Fibroblast of upper back skin (primary cell): ENCODE measurements around the gene CCDC34.
A peak's percentile ranks its signal among the peaks of the same experiment; 100 is the strongest.
"Not testable (repeated sequence)": the region's sequence is repeated elsewhere in the genome, so short reads cannot be mapped to it uniquely, and the experiment has no call there.

Source experiments
- DNase-seq: peaks from one replicate; pipeline ENCODE4 v3.0.0-alpha.2; 2013

Gene CCDC34

DNA sequence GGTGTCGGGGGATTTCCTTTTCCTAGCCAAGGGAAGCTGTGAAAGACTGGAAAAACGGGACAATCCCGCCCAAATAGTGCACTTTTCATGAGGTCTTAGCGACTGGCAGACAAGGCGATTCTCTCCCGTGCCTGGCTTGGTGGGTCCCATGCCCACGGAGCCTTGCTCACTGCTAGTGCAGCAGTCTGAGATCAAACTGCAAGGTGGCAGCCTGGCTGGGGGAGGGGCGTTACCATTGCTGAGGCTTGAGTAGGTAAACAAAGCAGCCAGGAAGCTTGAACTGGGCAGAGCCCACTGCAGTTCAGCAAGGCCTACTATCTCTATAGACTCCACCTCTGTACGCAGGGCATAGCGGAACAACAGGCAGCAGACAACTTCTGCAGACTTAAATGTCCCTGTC lies 41.7 kb downstream of the CCDC34 start:
- not testable (repeated sequence) for DNase-seq

DNA sequence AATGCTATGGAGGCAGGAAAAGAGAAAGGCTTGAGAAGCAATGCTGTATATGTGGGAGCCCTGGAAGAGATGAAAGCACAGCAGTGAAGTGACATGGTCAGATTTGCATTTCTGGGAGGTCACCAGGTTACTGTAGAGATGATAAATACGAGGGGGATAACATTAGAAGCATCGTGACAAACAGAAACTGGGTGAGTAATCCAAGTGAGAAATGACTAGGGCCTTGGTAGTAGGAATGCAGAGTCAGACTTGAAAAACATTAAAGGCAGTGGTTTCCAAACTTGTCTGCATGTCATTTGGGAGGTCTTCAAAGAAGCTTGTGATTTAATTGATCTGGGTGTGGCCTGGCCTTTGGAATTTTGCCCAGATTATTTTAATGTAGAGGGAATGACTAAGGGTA lies 43.9 kb downstream of the CCDC34 start:
- DNase-seq, result peak; percentile 88

DNA sequence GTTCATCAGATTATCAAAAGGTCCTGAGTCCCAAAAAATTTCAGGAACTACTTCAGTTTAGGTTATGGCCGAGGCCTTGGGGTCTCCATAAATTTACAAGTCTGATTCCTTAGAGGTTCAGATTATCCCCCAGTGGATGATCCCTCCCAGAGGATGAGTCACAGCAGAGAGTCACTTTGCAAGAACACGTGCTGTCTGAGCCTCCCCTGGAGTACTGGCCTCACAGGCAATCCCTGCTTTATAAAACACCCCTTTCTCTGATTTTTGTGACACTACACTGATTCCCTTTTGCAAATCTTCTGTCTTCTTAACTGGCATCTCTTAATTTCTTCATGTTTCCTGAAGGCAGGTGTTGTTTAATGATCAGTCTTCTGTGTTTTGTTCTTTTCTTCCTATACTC lies 45.3 kb downstream of the CCDC34 start:
- peak; percentile 77 for DNase-seq

DNA sequence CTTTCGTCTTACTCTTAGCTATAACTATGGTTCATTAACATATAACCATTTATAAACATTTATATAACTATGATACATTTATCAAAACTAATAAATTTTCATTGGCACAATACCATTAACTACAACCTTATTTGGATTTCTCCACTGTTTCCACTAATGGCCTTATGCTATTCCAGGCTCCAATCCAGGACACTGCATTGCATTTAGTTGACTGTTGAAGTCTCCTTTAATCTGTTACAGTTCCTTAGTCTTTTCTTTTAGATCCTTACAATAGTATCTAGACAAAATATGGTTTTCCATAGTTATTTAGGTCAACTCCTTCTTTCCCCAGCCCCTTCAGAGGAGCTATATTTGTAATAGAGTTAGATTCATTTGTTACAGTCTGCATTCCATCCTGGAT lies 47.2 kb downstream of the CCDC34 start:
- DNase-seq, result peak; percentile 75

DNA sequence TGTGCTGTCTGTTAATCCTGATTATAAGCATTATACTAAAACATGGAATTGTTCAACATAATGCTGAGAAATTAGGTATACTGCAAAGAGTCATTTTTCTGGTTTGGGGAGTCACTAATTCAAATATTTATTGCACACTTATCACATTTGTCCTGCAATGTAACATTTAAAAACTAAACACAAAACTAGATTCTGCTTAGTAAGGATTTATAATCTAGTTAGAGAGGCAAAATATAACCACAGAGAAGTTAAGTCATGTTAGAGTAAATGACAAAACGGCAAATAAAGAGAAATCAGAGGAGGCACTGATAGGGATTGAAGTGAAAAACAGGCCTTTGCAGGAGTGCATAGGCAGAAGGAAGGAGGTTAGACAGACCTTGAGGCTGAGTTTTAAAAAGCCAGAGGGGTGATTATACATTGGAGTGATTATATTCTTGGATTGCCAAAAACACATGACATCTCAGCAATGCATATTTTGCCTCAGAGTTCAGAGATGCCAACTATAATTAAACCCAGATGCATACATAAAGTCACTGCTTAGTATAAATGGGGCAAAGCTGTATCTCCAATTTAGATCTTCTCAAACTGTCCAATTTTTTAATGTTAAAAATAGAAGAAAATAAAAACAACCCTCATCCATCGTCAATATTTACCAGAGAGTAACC lies 49.7 kb downstream of the CCDC34 start:
- DNase-seq, result peak; percentile 69

DNA sequence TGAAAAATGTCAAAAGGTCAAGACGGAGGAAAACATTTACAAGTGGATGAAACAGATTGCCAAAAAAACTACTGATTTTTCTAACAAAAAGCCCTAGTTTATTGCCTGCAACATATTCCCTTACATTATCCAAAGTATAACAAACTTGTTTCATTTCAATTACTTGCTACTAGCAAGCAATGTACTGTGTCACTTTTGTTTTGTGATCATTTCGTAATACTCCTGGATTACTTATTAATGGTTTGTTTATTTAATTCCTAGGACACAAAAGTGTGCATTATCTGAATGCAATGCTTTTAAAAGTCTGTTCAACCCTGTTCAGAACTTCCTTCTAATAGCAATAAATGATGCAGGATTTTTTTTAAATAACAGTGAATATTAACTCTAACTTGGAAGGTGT lies 50.9 kb downstream of the CCDC34 start:
- no peak for DNase-seq

DNA sequence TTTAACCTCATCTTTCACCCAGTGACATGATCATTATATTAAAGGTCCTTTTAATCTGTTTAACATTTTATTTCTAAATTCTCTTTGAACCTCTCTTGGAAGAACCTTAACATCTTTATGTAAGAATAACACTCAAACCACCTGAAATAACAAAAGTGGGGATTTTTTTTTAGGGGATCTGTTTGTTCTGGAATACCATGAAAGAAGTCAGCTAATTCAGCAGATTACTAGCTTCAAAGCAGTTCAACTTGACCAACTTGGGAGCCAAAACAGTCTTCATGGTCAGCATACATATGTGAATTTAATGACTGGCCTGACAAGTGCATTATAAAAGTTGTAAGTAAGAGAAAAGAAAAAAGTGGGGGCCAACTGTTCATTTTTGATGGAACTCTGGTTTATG lies 52.3 kb downstream of the CCDC34 start:
- no peak for DNase-seq

DNA sequence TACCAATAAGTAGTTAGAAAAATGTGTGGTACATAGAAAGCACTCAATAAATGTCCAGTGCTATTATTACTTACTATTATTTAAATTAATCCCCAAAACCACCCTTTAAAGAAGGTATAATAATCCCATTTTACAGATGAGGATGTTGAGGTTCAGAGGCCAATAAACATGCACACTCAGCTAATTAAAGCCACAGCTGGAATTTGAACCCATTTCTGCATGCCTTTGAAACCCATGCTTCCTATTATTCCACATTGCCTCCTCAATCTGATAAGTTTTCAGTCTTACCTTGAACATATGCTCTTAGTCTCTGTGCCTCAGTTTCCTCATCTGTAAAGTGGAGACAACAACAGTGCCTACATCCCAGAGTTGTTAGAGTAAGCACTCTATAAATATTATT lies 52.8 kb downstream of the CCDC34 start:
- DNase-seq, result no peak

DNA sequence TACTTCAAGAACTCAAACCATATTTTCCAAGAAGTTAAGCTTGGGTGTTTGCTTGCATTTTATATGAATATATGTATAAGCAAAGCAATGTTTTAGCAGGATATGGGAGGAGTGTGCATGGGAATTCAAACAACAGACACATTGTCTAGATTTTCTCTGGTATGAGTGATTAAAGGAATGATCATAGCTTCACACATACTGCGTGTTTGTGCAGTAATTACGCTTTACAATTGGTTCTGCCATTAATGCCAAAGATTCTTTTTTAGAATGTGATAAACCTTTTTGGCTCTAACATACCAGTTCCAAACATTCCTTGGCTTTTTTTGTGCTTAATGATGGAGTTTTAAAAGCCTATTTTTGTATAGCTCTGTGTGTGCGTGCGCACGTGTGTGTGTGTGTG lies 54.0 kb downstream of the CCDC34 start:
- peak; percentile 84 for DNase-seq

DNA sequence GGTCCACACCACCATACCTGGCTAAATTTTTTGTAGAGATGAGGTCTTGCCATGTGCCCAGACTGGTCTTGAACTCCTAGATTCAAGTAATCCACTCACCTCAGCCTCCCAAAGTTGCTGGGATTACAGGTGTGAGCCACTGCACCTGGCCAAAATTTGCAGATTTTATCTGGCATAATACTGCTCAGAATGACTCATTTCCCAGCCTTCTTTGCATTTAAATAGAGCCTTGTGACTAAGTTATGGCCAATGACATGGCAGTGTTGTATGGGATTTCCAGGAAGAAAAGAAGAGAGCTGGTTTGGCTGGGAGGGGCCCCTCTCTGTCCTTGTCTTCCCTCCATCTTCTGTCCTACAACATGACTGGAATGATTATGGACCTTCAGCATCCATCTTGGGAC lies 55.8 kb downstream of the CCDC34 start:
- DNase-seq, result no peak

DNA sequence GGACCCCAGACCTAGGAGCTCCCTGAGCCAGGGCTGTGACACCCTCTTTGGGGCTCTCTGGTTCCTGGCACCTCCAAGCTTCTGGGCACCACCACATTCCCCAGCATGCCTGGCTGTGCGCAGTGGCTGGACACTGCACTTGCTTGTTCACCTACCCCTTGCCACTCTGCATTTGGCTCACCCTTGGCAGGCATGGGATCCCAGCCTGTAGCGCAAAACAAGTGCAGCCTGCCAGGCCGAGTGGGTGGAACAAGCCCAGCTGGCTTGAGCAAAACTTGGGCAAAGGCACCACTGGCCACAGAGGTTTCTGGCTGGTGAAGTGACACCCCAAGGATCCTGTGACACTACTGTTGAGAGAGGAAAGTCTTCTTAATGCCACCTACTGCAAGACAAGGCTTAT lies 57.3 kb downstream of the CCDC34 start:
- no peak for DNase-seq

DNA sequence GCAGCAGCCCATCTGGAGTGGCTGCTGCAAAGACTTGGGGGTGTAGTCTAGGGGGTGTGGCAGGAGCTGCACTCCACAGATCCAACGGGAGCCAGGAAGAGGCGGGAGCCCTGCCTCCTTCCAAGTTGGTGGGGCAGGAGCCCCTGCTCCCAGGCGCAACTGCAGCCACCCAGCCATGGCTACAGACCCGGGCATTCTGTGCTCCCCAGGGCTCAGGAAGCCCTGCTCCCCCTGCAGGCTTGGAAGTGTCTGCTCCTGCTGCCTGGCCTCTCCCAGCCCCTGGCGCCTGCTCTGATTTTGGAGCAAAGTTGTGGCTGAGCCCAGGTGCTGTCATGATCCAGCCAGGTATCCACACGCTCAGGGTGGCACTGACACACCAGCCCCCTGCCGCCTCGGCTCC lies 58.5 kb downstream of the CCDC34 start:
- DNase-seq, result no peak

DNA sequence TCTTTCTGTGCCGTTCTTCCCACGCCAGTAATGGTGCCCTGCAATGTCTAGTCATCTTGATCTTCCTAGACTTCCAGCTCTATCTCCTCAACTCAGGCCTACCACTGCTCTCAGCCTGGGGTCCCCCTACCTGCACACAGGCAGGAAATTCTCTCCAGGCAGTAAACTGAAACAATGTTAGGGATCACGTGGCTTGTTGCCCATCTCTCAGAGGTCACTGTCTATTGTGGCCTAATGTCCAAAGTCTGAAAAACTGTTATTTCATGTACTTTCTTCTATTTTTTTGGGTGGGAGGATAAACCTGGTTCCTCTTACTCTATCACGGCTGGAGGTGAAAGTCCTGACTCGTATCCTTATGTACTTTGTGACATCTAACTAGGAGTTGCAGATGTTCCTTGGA lies 59.1 kb downstream of the CCDC34 start:
- no peak for DNase-seq

DNA sequence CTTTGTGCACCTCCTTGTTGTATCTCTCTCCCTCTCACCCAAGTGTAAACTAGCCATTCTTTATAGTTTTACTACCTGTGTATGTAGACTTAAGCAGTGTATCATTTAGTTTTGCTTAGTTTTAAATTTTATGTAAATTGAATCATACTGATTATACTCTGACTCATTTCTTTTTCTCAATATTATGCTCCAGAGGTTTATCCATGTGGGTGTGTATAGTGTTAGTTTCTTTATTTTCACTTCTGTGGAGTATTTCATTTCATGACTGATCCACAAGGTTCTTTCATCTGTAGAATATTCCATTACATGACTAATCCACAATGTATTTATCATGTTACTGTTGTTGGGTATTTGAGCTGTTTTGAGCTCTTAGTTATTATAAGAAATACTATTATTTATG lies 62.0 kb downstream of the CCDC34 start:
- no peak for DNase-seq

DNA sequence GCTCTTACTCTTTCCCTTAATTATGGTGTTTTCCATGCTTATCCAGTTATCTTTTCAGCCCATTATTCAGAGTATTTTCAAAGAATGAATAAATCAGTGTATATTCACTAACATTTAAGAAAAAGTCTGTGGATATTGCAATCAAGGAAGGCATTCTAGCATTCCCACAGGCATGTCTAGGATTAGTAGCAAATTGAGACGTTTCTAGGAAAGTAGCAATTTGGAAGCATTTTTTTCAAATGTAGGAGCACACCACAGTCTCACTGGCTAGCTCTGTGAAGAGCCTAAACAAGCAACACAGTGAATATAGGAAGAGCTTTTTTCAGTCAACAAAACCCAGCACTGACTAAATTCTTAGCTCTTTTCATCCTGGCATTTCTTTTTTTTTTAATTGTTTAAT lies 65.4 kb downstream of the CCDC34 start:
- DNase-seq, result peak; percentile 42

DNA sequence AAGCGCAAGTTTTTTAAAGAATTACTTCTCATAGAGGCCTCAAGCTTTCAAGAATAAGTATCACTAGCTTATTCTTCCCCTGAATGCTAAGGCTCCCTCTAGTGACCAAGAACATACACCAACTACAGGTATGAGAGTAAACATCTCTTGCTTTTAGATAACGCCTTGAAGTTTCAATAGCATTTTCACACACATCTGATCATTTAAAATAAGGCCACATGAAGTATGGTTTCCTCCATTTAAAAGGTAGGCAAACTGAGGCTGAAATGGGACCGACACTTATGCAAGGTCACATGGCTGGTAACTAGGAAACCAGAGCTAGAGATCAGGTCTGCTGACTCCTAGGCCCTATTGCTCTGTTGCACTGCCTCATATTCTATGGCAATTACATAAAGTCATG lies 66.5 kb downstream of the CCDC34 start:
- peak; percentile 80 for DNase-seq

DNA sequence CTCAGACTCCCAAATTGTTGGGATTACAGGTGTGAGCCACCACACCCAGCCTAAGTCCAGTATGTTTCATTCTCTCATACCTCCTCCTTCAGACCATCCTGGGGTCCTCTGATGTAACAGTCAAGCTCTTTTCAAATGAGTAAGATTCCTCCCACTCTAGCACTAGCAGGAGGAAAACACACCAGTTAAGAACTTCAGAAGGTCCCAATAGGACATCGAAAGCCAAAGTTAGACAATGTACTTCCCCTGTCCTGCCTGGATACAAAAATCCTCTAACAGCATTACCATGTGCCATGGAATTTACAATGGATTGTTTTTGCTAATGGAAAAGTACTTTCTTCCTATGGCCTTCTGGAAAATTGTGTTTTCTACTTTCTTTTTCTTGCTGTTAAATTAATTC lies 67.1 kb downstream of the CCDC34 start:
- no peak for DNase-seq

DNA sequence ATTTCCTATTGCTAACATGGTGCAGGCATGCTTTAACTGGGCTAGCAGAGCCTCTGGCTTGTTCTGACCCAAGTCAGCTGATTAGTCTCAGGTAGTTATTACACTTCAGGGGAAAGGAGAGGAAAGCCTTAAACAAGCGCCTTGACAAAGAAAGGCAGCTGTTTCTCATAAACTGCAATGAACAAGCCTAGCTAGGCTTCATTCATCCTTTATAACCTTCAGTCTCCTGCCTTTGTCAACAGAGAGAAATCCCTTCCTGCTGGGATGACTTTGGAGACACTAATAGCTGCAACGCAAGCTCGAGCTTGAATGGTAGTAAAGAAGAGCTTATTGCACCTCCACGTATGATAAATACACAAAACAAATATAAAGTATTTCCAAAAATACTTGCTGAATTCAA lies 68.4 kb downstream of the CCDC34 start:
- peak; percentile 50 for DNase-seq

DNA sequence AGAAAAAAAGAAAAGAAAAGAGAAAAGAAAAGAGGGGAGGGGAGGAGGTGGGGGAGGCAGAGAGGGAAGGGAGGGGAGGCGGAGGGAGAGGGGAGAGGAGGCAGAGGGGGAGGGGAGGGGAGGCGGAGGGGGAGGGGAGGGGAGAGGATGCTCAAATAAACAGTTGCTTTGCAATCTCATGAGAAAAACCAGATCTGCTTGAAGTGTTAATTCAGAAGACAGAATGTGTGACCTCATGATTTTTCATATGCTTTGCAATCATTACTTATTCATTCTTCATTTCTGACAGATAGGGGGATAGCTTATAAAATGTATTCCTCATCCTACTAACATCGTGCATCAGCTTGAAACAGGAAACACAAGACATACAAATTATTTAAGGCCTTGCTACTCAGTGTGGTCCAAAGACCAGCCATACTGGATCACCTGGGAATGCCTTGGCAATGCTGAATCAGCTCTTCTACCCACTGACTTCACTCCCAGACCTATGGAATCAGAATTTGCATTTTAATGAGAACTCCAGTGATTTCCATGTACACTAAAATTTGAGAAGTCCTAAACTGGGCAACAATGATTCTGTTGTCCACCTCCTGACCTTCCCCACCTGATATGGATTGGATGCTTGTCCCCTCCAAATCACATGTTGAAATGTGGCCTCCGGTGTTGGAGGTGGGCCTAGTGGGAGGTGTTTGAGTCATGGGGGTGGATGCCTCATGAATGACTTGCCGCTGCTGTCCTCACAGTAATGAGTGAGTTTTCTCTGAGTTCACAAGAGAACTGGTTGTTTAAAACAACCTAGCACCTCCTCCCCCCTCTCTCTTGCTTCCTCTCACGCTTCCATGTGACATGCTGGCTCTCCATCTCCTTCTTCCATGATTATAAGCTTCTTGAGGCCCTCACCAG lies 69.2 kb downstream of the CCDC34 start:
- DNase-seq, result peak; percentile 87

DNA sequence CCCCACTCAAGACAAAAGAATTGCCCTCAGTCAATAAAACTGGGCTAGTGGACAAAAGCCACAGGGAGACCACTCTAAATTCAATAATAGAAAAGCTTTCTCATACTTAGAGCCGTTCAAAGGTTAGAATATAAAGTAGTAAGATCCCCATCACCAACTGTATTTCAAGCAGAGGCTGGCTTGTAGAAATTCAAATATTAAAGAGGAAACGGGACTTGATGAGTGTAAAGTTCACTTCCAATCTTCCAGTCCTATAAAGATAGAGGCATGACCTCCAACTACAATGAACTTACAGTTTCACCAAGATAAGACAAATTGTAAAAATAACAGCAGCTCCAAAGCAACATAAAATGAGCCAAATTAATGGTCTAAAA lies 70.4 kb downstream of the CCDC34 start:
- no peak for DNase-seq

DNA sequence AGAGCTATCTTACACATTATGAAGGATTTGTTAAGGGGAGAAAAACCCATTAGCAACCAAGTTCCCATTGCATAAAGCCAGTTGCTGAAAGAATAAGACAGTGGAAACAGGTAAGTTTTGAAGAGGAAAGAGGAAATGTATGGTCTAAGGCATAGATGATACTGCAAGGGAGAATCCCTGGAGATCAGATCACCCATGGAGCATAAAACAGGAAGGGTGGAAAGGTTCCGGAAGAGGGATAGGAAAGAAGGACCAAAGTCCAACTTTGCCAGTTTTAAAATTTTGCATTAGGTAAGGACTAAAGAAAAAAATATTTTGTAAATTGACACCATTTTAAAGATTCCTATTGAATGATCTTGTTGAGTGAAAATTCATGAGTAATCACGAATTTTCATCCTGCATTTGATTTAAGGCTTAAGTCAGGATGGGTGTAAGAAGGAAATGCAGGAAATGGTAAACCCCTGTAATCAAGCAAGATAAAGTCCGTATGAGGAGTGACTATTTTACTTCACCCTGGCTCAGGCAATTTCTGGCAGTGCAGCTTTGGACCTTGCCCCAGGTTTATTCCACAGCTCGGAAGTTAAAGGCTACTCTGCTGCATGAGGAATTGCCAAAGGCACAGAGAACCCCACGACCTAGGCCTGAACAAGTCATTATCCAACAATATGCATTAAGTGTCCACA lies 70.9 kb downstream of the CCDC34 start:
- DNase-seq, result peak; percentile 76

DNA sequence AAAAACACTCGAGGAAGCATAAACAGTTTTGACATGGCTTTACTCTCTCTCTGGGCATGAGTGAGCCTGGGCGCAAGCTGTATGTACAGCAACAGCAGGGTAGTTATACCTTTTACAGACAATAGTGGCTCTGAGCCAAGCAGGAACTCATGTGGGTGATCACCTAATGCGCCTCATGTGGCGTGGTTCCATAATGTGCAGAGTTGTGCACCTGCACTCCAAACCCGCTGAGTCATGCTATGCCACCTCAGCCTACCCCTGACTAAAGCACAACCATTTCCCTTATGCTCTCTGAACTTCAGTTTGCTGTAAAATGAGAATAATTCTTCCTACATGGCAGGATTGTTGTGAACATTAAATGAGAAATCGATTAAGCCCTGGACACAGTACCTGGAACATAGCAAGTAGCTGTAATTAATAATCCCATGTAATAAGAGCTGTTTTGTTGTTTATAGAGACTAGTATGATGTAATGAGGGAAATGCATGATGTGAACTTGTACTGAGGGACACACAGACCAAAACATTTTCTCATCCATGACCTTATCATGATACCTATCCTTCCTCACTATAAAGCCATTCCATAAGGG lies 71.6 kb downstream of the CCDC34 start:
- no peak for DNase-seq

DNA sequence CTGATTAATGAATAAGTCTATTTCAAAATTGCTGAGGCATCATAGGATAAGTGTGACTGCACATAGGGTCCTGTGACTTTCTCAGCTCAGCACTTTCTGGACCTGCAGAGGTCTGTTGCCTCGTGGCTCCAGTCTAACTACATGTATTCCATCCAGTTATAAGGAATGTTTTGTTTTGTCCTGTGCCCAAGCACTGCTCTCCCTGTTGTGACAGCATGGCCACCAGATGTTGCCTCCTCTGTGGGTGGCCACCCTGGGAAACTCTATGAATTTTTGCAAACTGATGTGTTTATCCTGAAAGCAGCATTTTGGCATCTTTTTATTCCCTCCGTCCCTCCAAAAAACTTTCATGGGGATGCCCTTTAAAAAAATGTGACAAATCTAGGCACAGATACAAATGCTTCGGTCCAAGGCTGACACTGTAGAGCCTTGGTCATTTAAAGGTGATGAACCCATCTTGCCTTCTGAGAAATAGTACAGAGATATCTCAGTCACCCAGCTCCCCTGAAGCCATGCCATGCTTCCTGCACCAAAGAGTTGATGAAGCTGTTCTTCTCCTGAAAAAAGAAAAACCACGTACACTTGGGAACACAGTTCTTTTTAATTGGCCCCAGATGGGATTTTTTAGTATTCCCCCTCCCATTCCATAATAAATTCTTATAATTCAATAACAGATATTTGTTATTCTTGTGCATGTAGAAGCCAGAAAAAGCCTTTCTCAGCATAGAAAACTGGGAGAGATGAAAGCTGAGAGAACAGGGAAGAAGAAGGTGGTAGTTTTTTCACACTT lies 72.6 kb downstream of the CCDC34 start:
- peak; percentile 64 for DNase-seq
